C4-2B (cell line): Measurements from ENCODE around the gene GGCT.

Experiments used
- ZFX ChIP-seq: fragments of 450-650 bp; IDR thresholded peaks from 2 replicates; pipeline ENCODE4 v1.6.1; 2017
- TF ChIP-seq, protein P1 (sequence below): fragments of 450-650 bp; conservative IDR thresholded peaks from 2 replicates; pipeline ENCODE4 v1.5.1; 2017; ENCODE audit warnings: mild to moderate bottlenecking

DNA sequence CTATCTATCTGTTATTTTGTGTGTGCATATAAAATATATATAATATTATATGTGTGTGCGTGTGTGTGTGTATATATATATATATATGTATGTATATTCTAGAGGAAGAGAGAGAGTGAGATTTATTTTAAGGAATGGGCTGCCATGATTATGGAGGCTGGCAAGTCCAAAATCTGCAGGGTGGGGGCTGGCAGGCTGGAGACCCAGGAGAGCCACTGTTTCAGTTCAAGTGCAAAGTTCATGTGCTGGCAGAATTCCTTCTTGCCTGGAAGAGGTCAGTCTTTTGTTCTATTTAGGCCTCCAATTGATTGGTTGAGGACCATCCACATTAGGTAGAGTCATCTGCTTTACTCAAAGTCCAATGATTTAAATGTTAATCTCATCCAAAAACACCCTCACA lies 47.7 kb upstream of the GGCT start:
- TF ChIP-seq, protein P1, sequence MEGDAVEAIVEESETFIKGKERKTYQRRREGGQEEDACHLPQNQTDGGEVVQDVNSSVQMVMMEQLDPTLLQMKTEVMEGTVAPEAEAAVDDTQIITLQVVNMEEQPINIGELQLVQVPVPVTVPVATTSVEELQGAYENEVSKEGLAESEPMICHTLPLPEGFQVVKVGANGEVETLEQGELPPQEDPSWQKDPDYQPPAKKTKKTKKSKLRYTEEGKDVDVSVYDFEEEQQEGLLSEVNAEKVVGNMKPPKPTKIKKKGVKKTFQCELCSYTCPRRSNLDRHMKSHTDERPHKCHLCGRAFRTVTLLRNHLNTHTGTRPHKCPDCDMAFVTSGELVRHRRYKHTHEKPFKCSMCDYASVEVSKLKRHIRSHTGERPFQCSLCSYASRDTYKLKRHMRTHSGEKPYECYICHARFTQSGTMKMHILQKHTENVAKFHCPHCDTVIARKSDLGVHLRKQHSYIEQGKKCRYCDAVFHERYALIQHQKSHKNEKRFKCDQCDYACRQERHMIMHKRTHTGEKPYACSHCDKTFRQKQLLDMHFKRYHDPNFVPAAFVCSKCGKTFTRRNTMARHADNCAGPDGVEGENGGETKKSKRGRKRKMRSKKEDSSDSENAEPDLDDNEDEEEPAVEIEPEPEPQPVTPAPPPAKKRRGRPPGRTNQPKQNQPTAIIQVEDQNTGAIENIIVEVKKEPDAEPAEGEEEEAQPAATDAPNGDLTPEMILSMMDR = no peak
- no peak for TF ChIP-seq ZFX
